Activated effector memory CD4-positive, alpha-beta T cell treated with Interleukin-2 at 50 U/mL for 16 hours (primary cell): ENCODE measurements around the gene TP53TG3D.
A peak's percentile ranks its signal among the peaks of the same experiment; 100 is the strongest.
"Not testable (repeated sequence)": the region's sequence is repeated elsewhere in the genome, so short reads cannot be mapped to it uniquely, and the experiment has no call there.

Experiments used
- DNase-seq: peaks from one replicate; pipeline ENCODE4 v3.0.0-alpha.2; 2020

TP53TG3D gene, protein sequence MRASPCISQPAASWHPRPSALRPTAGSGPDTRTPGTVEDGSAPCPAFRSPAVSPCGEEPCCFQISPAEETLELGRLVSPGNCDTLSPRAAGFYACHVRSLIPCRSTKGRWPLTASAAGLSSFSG

DNA sequence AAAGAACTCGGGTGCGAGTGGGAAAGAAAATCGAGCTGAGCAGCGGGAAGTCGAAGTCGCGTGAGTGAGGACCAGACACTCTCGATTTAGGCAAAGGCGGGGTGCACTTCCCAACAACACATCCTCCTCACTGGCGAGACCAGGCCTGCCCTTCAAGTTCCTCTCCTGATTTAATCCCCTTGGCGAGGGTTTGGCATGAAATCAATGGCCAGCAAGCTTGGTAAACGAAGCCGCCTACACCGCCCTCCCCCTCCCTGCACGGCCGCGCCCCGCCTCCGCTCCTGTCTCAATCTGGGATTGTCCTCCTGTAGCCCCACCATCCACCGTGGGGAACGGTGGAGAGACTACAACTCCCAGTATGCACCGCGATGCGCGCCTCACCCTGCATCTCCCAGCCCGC lies at the start of gene TP53TG3D:
TP53TG3D (plus strand) TSS at position 301 of the 400 bp plus-strand sequence; CDS start at position 369, 68 bp downstream.
- DNase-seq = not testable (repeated sequence)

DNA sequence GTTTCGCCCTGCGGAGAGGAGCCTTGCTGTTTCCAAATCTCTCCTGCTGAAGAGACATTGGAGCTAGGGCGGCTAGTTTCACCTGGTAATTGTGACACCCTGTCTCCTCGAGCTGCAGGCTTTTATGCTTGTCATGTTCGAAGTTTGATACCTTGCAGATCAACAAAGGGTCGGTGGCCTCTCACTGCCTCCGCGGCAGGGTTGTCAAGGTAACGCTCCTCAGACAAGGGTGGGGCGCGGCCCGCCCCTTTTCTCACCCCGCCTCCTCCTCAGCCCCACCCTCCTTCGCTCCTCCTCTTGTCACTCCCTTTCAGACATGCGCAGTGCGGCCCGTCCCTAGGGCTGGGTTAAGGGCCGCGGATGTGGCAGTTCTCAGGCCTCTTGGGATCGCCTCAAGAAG lies 421 bp downstream of the TP53TG3D start:
- DNase-seq = peak; percentile 1

DNA sequence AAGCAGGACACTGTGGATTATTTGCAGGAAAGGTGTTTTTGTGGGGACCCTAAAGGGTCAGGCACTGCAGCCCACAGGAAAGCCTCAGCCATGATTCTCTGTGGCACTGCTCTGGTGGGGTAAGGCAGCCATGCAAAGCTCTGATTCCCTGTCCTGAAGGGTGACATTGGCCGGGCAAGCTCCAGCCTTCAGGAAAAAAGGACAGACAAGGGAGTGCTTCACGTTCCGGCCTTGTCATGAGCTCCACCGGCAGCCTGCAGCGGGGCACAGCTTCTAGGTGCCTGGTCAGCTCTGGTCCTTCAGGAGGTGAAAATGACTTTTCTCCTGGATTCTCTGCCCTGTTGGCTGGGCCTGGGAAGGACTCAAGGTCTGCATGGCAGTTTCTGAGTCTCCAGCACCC lies 8.4 kb downstream of the TP53TG3D start:
- not testable (repeated sequence) for DNase-seq

DNA sequence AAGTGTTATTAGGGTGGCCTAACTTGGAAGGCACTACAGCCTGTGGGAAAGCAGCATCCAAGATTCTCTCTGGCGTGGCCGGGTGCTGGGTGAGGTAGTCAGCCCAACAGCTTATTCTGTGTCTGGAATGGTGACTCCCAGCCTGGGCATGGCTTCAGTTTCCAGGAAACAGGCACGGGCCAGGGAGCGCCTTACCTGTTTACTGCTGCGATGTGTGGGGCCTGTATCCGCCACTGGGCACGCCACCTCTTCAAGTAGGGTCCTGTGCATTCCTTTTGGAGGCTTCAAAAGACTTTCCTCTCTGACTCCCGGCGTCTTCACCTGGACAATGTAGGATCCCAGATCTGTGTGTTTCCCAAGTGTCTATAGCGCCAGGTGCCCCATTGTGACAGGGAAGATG lies 10.5 kb downstream of the TP53TG3D start:
- not testable (repeated sequence) for DNase-seq

DNA sequence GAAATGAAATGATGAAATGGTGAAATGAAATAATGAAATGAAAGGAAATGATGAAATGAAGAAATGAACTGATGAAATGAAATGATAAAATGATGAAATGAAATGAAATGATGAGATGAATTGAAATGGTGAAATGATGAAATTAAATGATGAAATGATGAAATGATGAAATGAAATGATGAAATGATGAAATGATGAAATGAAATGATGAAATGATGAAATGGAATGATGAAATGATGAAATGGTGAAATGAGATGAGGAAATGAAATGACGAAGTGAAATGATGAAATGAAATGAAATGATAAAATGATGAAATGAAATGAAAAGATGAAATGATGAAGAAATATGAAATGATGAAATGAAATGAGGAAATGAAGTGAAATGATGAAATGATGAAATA lies 28.8 kb downstream of the TP53TG3D start:
- not testable (repeated sequence) for DNase-seq

DNA sequence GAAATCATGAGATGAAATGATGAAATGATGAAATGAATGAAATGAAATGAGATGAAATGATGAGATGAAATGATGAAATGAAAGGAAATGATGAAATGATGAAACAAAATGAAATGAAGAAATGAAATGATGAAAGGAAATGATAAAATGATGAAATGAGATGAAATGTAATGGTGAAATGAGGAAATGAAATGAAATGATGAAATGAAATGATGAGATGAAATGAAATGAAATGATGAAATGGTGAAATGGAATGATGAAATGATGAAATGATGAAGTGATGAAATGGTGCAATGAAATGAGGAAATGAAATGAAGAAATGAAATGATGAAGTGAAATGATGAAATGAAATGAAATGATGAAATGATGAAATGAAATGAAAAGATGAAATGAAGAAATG lies 29.9 kb downstream of the TP53TG3D start:
- DNase-seq = not testable (repeated sequence)

DNA sequence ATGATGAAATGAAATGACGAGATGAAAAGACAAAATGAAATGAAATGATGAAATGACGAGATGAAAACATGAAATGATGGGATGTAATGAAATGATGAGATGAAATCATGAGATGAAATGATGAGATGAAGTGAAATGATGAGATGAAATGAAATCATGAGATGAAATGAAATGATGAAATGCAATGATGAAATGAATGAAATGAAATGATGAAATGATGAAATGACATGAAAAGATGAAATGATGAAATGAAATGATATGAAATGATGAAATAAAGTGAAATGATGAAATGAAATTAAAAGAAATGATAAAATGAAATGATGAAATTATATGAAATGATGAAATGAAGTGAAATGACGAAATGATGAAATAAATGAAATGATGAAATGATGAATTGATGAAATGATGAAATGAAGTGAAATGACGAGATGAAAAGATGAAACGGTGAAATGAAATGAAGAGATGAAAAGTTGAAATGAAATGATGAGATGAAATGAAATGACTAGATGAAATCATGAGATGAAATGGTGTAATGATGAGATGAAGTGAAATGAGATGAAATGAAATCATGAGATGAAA lies 30.9 kb downstream of the TP53TG3D start:
- not testable (repeated sequence) for DNase-seq

DNA sequence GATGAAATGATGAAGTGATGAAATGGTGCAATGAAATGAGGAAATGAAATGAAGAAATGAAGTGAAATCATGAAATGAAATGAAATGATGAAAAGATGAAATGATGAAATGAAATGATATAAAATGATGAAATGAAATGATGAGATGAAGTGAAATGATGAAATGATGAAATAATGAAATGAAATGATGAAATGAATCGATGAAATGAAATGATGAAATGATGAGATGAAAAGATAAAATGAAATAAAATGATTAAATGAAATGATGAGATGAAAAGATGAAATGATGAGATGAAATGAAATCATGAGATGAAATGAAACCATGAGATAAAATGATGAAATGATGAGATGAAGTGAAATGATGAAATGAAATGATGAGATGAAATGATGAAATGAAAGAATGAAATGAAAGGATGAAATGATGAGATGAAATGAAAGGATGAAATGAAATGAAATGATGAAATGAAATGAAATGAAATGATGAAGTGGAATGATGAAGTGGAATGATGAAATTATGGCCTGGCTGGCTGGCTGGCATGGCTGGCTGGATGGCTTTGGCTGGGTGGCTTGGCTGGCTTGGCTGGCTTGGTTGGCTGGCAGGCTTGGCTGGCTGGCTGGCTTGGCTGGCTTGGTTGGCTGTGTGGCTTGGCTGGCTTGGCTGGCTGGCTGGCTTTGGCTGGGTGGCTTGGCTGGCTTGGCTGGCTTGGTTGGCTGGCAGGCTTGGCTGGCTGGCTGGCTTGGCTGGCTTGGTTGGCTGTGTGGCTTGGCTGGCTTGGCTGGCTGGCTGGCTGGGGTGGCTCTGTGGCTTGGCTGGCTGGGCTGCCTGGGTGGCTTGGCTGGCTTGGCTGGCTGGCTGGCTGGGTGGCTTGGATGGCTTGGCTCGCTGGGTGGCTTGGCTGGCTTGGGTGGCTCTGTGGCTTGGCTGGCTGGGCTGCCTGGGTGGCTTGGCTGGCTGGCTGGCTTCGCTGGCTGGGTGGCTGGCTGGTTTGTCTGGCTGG lies 32.0 kb downstream of the TP53TG3D start:
- not testable (repeated sequence) for DNase-seq

DNA sequence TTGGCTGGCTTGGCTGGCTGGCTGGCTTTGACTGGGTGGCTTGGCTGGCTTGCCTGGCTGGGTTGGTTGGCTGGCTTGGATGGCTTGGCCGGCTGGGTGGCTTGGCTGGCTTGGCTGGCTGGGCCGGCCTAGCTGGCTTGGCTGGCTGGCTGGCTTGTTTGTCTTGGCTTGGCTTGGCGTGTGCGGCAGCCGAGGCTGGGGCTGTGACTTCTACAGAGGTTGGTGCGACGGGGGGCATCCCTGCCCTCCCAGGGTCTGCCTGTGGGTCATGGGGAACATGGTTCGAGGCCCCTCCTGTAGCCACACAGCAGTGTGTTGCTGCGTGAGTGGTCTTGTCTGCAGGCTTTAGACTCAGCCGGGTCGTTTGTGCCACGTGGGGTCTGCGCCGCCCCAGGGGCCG lies 33.1 kb downstream of the TP53TG3D start:
- not testable (repeated sequence) for DNase-seq

DNA sequence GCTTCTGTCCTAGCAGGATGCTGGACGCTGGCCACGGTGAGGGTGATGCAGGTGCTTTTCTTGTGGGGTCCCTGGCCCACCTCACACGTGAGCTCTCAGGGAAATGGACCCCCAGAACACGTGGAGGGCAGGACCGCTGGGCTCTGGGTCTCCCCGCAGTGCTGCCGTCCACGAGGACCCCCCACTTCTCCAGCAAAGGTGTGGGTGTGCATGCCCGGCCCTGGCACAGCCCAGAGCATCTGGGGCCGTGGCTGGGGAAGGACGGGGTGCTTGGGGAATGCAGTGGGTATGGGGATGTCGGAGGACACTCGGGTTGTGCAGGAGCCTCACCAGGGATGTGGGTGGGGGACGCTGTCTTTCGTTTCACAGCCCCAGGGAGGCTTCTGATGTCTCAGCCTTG lies 34.7 kb downstream of the TP53TG3D start:
- DNase-seq = not testable (repeated sequence)

DNA sequence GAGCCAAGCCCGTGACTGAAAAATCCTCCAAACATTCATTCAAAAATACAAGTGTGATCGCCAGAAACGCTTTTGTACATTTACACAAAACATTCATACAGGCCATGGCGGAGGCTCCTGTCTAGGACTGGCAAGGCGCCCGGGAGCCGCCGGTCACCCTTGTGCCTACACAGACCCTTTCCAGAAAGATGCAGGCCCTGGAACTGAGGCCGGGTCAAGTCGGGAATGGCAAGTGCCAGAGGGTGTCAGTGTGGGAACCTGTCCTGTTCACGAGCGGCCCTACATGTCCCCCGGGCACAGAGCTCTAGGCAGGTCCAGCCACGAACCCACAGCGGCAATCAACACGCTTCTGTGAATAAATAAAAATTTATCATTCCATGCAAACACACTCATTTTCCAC lies 36.1 kb downstream of the TP53TG3D start:
- DNase-seq = not testable (repeated sequence)

DNA sequence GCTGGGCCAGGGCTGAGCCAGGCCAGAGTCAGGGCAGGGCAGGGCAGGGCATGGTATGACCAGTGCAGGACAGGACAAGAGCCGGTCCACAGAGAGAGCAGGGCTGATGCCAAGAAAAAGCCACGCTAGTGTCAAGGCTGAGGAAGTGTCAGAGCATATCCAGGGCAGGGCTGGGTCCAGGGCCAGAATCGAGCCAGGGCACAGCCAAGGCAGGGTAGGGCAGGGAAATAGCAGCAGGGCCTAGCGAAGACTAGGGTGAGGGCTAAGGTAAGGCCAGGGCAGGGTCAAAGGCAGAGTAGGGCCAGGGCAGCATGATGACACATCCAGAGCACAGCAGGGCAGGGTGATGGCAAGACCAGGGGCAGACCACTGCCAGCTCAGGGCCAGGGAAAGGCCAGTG lies 49.7 kb downstream of the TP53TG3D start:
- not testable (repeated sequence) for DNase-seq
